Muscle layer of colon (tissue), 2 donors: ENCODE results near the gene CA11.
"Not testable (repeated sequence)": the region's sequence is repeated elsewhere in the genome, so short reads cannot be mapped to it uniquely, and the experiment has no call there.

ENCODE experiments used
- H3K27ac ChIP-seq: one replicate; pipeline ENCODE4 v1.7.0; 2013; ENCODE audit warnings: low read depth, mild to moderate bottlenecking, low read length, moderate library complexity
- H3K27me3 ChIP-seq, 2 donors: one replicate each; pipeline ENCODE4 v1.7.0; 2013; ENCODE audit warnings: low read length in 2 of 2, mild to moderate bottlenecking in 2 of 2; ENCODE audit not compliant: insufficient read depth in 2 of 2, control insufficient read depth in 1 of 2
- H3K36me3 ChIP-seq: one replicate; pipeline ENCODE4 v1.7.0; 2013; ENCODE audit warnings: mild to moderate bottlenecking, low read length; ENCODE audit not compliant: insufficient read depth
- H3K4me1 ChIP-seq: one replicate; pipeline ENCODE4 v1.7.0; 2013; ENCODE audit warnings: mild to moderate bottlenecking, low read length; ENCODE audit not compliant: insufficient read depth
- H3K4me3 ChIP-seq, 2 donors: one replicate each; pipeline ENCODE4 v1.7.0; 2013; ENCODE audit warnings: low read length in 2 of 2, low read depth in 1 of 2, mild to moderate bottlenecking in 1 of 2, moderate library complexity in 1 of 2
- H3K9ac ChIP-seq: one replicate; pipeline ENCODE4 v1.7.0; 2013; ENCODE audit warnings: low read length
- H3K9me3 ChIP-seq: one replicate; pipeline ENCODE4 v1.7.0; 2013; ENCODE audit warnings: mild to moderate bottlenecking, low read length
- donor health status: abdominal sarcoma.
- donor health status: Adenocarcinoma of cecum.

Gene CA11

DNA sequence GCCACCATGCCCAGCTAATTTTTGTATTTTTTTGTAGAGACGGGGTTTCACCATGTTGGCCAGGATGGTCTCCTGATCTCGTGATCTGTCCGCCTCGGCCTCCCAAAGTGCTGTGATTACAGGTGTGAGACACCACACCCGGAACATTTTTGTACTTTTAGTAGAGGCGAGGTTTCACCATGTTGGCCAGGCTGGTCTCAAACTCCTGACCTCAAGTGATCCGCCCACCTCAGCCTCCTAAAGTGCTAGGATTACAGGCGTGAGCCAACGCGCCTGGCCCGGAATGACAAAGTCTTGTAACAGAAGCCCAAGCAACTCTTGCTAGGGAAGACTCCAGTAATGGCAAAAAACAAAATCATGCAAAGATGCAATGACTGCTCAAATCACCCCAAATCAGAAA lies 13.7 kb downstream of the CA11 start:
- not testable (repeated sequence) for H3K27me3 ChIP-seq, H3K9me3 ChIP-seq, H3K9ac ChIP-seq, H3K27ac ChIP-seq
- Histone ChIP-seq H3K4me3 (peak overlapping the region in 1 of 2 donors; percentile 2), H3K4me1 (peaks cover 54% of the 10 kb centered on the region), H3K36me3 (peaks cover 41% of the 10 kb centered on the region)

DNA sequence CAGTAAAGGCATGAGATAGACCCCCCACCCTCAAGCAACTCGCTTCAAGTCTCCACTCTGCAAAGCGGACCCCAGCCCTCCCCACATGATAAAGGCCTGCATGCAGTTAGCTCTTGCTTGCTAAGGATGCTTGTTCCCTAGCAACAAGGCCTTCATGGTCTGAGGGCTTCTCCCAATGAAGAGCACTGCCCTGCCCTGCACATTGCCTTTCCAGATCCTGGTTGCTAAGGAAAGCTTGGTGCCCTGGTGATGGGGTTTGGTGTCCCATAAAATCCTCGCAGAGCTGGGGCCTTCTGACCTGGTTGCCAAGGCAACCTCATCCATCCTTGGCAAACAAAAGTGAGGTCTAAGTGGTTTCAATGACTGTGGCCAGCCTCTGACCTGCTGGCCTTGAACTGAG lies 14.8 kb downstream of the CA11 start:
- peaks cover 54% of the 10 kb centered on the region for H3K4me1 ChIP-seq
- no peak overlapping the region for H3K9ac ChIP-seq
- H3K4me3 ChIP-seq = no peak overlapping the region

DNA sequence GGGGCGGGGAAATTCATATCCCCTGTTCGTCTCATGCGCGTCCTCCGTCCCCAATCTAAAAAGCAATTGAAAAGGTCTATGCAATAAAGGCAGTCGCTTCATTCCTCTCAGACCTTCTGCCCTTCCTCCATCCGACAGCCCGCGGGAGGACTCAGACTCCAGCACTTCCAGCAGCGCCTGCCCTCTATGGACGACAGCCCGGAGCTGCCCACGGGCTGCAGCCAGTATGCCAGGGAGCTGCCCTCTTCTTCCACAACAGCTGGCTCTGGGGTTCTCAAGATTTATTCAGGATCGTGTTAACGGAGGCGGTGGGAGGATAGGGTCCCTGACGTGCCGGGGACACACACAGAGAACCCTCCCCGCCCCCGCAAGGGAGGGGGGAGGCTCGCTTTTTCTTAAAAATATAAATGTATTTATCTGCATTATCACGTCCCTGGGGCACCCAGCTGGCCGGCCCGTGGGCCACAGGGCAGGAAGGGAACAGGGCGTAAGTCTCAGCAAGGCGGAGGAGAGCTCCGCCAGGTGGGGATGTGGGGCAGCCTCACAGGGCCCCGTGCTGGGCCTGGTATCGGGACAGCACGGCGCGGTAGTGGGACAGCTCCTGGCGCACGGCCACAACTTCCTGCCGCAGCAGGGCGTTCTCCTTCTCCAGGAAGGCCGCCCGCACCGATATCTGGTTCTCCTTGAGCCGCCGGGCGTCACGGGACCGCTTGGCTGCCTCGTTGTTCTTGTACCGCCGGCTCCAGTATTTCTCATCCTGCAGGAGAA lies 15.5 kb downstream of the CA11 start:
- no peaks in the 10 kb centered on the region for H3K9me3 ChIP-seq
- no peak overlapping the region for H3K9ac ChIP-seq
- no peak overlapping the region for H3K4me3 ChIP-seq
- peak overlapping the region; percentile 41 for H3K27ac ChIP-seq
- no peaks in the 10 kb centered on the region for H3K27me3 ChIP-seq
- peaks cover 54% of the 10 kb centered on the region for H3K4me1 ChIP-seq
- peaks cover 44% of the 10 kb centered on the region for H3K36me3 ChIP-seq

More for the DNA sequence above, 14.8 kb downstream of the CA11 start:
- peaks cover 44% of the 10 kb centered on the region for H3K36me3 ChIP-seq
- H3K27ac ChIP-seq = no peak overlapping the region
- no peaks in the 10 kb centered on the region for H3K9me3 ChIP-seq
- no peaks in the 10 kb centered on the region for H3K27me3 ChIP-seq

- Histone ChIP-seq H3K9ac (no peak overlapping the region), H3K27me3 (no peaks in the 10 kb centered on the region)
Observed at GRCh38 chr19:48629599-48630295, 16.2 kb downstream of the CA11 start.

GRCh38 chr19:48629297-48629598 lies 16.7 kb downstream of the CA11 start:
- peaks cover 44% of the 10 kb centered on the region for H3K36me3 ChIP-seq
- H3K4me1 ChIP-seq = peaks cover 57% of the 10 kb centered on the region
- no peak overlapping the region for H3K4me3 ChIP-seq
- H3K27ac ChIP-seq = peak overlapping the region; percentile 41
- no peaks in the 10 kb centered on the region for H3K27me3 ChIP-seq
- no peaks in the 10 kb centered on the region for H3K9me3 ChIP-seq
- no peak overlapping the region for H3K9ac ChIP-seq

More at GRCh38 chr19:48629599-48630295, 16.2 kb downstream of the CA11 start:
- no peaks in the 10 kb centered on the region for H3K9me3 ChIP-seq
- peak overlapping the region; percentile 41 for H3K27ac ChIP-seq
- no peak overlapping the region for H3K4me3 ChIP-seq
- H3K4me1 ChIP-seq = peaks cover 54% of the 10 kb centered on the region
- H3K36me3 ChIP-seq = peaks cover 44% of the 10 kb centered on the region

DNA sequence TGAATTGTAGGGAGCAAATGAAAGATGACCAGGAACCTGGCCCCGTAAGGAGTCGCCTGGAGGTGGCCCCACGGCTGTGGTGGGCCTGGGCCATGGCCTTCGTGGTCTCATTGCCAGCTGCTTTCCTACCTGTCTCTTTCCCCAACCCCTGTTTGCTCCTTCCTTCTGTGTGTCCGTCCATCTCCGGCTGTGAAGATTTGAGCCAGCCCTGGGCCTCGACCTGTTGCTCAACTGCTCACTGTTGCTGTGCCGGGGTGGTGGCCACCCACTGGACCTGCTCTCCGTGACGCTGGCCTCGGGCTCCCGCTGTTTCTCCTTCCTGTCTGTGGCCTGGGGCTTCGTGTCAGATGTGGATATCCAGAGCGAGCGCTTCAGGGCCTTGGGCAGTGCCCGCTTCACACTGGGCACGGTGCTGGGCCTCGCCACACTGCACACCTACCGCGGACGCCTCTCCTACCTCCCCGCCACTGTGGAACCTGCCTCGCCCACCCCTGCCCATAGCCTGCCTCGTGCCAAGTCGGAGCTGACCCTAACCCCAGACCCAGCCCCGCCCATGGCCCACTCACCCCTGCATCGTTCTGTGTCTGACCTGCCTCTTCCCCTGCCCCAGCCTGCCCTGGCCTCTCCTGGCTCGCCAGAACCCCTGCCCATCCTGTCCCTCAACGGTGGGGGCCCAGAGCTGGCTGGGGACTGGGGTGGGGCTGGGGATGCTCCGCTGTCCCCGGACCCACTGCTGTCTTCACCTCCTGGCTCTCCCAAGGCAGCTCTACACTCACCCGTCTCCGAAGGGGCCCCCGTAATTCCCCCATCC lies 17.3 kb downstream of the CA11 start:
- no peaks in the 10 kb centered on the region for H3K9me3 ChIP-seq
- H3K4me3 ChIP-seq = no peak overlapping the region
- H3K27ac ChIP-seq = peak overlapping the region; percentile 41
- peaks cover 43% of the 10 kb centered on the region for H3K36me3 ChIP-seq
- no peak overlapping the region for H3K9ac ChIP-seq
- no peaks in the 10 kb centered on the region for H3K27me3 ChIP-seq
- H3K4me1 ChIP-seq = peaks cover 54% of the 10 kb centered on the region

DNA sequence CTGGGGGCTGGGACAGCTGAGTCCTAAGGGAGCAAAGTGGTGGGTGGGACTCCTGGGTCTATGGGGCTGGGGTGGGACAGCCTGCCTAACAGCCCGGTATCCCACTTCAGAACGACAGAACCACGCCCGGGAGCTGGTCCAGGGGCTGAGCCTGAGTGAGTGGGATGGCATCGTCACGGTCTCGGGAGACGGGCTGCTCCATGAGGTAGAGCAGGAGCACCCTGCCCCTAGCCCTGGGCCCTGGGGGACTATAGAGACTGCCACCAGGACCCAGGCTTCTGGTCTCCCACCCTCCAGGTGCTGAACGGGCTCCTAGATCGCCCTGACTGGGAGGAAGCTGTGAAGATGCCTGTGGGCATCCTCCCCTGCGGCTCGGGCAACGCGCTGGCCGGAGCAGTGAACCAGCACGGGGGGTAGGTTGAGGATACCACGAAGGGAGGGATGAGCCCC lies 18.1 kb downstream of the CA11 start:
- no peaks in the 10 kb centered on the region for H3K9me3 ChIP-seq
- no peak overlapping the region for H3K27ac ChIP-seq
- H3K4me1 ChIP-seq = peaks cover 53% of the 10 kb centered on the region
- no peak overlapping the region for H3K4me3 ChIP-seq
- H3K9ac ChIP-seq = no peak overlapping the region
- H3K36me3 ChIP-seq = peaks cover 35% of the 10 kb centered on the region
- no peaks in the 10 kb centered on the region for H3K27me3 ChIP-seq

DNA sequence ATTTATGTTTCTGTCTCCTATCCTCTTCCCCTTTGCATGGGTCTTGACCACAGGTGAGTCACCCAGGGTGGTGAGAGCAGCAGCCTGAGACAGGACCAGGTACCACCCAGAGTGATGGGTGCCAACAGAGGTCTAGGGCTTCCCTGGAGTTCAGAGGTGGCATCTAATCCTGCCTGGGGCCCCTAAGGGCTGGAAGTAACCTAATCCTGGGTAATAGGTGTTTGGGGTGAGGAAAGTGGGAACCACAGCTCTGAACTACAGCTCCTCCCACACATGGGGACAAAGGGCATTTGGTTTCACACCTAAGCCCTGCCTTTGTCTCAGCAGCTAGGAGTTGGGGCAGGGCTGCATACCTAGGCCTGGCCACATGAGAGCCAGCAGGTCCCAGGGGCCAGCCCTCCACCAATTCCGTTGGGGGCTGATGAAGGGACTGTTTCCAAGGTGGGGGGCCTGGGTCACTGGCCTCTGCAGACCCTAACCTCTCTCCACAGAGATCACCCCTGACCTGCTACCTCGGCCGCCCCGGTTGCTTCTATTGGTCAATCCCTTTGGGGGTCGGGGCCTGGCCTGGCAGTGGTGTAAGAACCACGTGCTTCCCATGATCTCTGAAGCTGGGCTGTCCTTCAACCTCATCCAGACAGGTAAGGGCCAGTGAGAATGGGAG lies 18.7 kb downstream of the CA11 start:
- Histone ChIP-seq H3K9me3 (no peaks in the 10 kb centered on the region), H3K36me3 (peaks cover 30% of the 10 kb centered on the region), H3K4me3 (no peak overlapping the region), H3K4me1 (peaks cover 48% of the 10 kb centered on the region), H3K27me3 (no peaks in the 10 kb centered on the region), H3K27ac (no peak overlapping the region), H3K9ac (no peak overlapping the region)

DNA sequence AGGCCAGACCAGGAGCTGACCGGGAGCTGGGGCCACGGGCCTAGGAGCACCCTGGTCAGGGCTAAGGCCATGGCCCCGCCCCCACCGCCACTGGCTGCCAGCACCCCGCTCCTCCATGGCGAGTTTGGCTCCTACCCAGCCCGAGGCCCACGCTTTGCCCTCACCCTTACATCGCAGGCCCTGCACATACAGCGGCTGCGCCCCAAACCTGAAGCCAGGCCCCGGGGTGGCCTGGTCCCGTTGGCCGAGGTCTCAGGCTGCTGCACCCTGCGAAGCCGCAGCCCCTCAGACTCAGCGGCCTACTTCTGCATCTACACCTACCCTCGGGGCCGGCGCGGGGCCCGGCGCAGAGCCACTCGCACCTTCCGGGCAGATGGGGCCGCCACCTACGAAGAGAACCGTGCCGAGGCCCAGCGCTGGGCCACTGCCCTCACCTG lies 20.1 kb downstream of the CA11 start:
- Histone ChIP-seq H3K4me3 (no peak overlapping the region), H3K36me3 (peaks cover 17% of the 10 kb centered on the region), H3K9me3 (no peaks in the 10 kb centered on the region), H3K9ac (no peak overlapping the region), H3K4me1 (peaks cover 36% of the 10 kb centered on the region), H3K27ac (no peak overlapping the region), H3K27me3 (no peaks in the 10 kb centered on the region)

- H3K27ac ChIP-seq = no peak overlapping the region
- H3K4me3 ChIP-seq = no peak overlapping the region
- no peaks in the 10 kb centered on the region for H3K9me3 ChIP-seq
- H3K4me1 ChIP-seq = peaks cover 27% of the 10 kb centered on the region
- peaks cover 8% of the 10 kb centered on the region for H3K36me3 ChIP-seq
- no peak overlapping the region for H3K9ac ChIP-seq
- no peaks in the 10 kb centered on the region for H3K27me3 ChIP-seq
Observed at GRCh38 chr19:48624791-48625723, 20.9 kb downstream of the CA11 start.
